Brain pericyte (primary cell): ENCODE data around the gene KLK8.
"Not testable (repeated sequence)": the region's sequence is repeated elsewhere in the genome, so short reads cannot be mapped to it uniquely, and the experiment has no call there.

Source experiments
- DNase-seq: peaks from one replicate; pipeline ENCODE4 v3.0.0-alpha.2; 2012; ENCODE audit warnings: low read depth, low spot score

Gene KLK8

DNA sequence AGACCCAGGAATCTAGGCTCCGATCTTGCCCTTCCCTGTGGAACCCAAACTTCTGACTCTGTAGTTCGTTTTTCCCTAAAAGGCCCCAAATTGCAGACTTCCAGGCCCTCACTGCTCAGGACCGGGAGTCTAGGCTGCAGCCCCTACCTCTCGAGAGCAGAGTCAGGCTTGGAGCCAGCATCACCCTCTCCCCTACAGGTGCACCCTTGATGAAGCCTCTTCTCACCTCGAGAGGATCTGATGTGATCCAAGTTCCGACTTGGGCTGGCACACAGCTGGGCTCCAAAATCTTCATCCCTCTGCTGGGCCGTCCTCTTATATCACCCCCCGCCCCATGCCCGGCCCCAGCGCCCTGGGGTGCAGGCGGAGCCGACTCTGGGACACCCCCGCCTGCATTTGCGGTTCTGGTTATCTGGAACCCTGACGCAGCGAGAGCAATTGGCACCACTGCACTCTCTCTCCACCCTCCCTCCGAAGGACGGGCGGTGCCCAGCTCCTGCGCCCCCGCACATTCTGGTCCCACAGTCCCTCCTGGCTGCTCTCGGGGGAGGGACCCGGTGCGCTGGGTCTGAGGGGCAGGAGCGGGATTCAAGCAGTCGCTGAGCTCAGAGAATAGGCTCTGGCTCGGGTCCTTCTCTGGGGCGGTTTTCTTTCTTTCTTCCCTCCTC lies 17.6 kb downstream of the KLK8 start, which contains the start of gene KLK7:
TSS of gene KLK7 (minus strand) at position 293 of the 668 bp plus-strand sequence. CDS start 1,518 bp downstream, outside the sequence.
- no peak for DNase-seq

DNA sequence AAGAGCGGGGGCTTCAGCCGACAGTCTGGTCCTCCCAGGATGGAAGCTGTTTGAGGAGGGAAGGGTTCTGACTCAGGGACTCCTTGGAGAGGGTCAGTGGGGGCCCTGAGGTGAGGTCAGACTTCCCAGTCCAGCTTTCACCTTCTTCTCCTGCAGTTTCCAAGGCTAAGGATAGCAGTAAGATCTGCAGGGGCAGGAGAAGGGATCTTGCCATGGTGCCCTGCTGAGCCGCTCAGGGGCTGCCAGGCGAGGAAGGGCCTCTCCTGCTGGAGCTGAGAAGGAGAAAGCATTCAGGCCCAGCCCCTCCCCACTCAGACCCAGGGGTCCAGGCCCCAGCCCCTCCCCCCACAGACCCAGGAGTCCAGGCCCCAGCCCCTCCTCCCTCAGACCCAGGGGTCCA lies 19.2 kb downstream of the KLK8 start:
- DNase-seq = no peak

DNA sequence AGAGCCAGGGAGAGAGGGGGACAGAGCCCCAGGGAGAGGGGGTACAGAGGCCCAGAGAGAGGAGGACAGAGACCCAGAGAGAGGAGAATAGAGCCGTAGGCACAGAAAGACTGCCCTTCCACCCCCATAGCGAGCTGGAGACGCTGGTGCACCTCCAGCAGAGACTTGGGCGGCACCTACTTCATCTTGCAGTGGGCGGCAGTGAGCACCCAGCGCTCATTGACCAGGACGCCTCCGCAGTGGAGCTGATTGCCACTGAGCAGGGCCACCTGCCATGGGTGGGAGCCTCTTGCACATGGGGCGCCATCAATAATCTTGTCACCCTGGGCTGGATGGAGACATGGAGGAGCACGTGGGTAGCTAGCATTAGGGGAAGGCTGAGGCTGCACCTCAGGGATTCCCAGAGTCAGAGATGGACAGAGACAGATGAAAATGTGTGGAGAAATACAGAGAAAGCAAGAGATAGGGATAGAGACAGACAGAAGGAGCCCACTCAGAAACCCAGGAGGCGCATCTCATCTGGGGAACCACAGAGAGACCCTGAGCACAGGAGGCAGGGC lies 19.7 kb downstream of the KLK8 start:
- no peak for DNase-seq

DNA sequence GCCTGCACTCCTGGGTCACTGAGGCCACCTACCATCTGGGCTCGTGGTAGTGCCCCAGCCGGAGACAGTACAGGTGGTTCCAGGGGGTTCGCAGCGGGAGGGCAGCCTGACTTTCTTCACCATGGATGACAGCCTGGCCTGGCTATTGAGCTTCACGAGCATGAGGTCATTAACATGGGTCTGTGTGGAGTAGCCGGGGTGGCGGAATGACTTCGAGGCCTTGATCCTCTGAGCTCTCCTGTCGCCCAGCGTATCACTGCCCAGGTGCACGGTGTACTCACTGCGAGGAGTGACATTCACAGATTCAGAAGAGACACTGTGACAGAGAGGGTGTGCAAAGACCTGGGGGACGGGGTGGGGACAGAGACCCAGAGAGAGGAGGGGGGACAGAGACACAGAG lies 21.2 kb downstream of the KLK8 start:
- DNase-seq = no peak

DNA sequence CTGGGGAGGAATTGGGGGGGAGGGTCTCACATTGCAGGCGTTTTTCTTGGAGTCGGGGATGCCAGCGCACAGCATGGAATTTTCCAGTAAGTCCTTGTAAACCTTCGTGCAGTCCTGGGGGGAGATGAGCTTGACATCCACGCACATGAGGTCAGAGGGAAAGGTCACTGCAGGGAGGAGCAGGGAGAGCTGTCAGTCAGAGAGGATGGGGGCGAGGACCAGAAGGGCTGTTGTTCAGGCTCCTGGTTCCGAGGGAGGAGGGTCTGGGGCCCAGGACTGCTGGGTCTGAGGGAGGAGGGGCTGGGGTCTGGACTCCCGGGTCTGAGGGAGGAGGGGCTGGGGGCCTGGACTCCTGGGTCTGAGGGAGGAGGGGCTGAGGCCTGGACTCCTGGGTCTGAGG lies 21.6 kb downstream of the KLK8 start:
- no peak for DNase-seq

DNA sequence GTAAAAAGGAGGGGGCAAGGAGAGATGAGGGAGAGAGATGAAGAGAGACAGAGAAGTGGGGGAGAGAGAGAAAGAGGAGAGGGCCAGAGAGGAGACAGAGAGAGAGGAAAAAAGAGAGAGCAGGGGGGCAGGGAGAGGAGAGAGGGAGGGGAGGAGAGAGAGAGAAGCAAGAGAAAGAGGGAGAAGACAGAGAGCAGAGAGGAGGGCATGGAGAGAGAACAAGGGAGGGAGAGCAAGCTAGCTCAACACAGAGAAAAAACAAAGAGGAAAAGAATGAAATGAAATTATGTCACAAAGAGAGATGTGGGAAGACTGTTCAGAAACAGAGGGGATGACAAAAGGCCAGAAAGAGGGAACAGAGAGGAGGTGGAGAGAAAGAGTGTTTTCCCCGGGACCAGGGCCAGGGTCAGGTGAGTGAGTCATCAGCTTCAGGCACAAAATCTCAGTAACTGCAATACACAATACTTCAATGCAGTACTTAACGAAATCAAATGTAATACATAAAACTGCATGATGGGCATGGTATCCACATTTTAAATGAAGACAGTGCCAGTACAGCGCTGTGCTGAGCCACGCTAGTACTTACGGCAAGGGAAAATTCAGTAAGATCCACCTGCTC lies 22.5 kb downstream of the KLK8 start:
- no peak for DNase-seq

DNA sequence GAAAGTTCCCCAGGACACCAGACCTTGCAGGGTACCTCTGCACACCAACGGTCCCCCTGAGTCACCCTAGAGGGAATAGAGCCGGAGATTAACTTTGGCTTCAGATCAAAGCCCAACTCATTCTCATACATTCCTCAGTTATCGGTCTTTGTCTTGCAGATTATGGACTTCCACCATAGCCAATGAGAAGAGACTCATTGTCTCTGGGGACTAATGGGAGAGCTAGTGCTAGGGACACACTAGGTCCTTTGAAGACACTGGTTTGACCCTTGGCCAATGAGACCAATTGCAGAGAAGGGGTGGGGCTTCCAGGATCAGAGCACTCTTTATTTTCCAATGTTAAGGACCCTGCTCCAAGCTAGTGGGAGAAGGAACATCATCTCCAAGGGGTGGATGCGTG lies 23.8 kb downstream of the KLK8 start:
- DNase-seq = no peak

DNA sequence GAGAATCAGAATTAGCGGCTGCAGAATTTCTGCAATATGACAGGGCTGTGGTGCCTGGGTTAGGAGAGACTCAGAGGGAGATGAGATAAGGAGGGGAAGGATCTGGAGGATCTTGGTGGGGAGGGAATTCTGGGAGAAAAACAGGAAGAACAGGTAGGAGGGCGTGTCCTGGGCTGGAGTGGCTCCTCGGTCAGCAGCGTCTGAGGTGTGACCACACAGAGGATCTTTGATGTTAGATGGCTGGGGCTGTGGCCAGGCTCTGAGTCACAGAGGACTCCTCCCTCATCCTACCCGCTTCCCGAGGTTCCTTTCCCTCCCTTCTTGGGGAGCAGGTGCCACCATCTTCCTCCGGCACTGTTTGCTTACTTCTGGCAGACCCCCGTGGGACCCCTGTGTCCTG lies 25.6 kb downstream of the KLK8 start:
- DNase-seq = no peak

DNA sequence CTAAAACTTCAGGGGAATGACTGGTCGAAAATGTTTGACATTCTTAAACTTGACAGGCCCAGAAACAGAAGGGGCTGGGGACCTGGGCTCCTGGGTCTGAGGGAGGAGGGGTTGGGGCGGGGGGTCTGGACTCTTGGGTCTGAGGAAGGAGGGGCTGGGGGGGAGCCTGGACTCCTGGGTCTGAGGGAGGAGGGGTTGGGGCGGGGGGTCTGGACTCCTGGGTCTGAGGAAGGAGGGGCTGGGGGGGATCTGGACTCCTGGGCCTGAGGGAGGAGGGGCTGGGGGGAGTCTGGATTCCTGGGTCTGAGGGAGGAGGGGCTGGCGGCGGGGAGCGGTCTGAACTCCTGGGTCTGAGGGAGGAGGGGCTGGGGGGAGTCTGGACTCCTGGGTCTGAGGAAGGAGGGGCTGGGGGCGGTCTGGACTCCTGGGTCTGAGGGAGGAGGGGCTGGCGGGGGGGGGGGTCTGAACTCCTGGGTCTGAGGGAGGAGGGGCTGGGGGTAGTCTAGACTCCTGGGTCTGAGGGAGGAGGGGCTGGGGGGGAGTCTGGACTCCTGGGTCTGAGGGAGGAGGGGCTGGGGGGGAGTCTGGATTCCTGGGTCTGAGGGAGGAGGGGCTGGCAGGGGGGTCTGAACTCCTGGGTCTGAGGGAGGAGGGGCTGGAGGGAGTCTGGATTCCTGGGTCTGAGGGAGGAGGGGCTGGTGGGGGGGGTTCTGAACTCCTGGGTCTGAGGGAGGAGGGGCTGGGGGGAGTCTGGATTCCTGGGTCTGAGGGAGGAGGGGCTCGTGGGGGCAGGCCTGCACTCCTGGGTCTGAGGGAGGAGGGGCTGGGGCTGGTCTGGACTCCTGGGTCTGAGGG lies 26.5 kb downstream of the KLK8 start:
- no peak for DNase-seq

DNA sequence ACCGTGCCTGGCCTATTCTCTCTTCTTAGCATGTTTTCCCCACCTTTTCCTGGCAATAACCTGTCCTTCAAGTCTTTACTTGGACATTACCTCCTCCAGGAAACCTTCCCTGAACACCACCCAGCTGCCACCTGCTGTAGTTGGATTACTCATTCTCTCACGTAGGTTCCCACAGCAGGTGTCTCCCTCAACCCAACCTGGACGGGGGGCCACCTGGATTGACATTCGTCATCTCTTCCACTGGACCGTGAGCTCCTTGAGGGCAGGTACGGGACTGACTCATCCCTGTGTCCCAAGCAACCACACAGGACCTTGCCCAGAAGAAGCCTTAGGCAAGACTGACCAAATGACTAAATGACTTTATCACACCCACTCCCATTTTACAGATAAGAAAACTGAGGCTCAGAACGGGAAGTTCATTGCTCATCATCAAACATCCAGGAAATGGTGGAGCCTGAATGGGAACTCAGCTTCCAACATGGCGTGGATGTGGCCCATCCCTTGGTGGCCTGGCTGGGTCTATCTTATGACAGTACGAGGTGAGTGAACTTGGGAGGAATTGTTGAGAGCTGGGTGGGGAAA lies 28.5 kb downstream of the KLK8 start:
- no peak for DNase-seq

DNA sequence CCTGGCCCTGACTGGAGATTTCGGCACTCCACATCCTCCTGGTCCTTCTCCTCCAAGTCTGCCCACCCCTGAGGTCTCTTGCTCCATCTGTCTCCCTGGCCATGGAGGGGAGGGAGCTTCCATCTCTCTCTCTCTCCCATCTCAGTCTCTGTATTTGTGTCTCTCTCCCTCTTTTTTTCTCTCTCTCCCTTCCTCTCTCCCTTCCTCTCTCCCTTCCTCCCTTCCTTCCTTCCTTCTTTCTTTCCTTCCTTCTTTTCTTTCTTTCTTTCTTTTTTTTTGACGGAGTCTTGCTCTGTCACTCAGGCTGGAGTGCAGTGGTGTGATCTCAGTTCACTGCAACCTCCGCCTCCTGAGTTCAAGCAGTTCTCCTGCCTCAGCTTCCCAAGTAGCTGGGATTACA lies 31.6 kb downstream of the KLK8 start:
- not testable (repeated sequence) for DNase-seq

DNA sequence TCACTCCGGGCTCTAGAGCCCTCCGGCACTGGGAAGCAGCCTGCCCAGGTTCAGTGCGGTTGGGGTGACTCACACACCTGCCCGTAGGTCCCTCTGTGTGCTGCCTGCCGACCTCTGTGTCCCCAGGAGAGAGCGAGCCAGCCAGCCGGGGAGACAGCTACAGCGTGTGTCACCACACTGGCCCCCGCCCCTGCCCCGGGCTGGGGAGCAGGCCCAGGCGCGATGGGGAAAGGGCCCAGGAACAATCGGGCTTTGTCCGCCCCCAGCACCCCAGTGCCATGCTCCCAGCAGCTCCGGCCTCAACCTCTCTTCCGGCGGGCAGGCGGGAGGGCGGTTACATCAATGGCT lies 32.0 kb downstream of the KLK8 start, which contains the start of gene KLK6:
TSS of gene KLK6 (minus strand) at position 179 of the 348 bp plus-strand sequence. CDS start 1,487 bp downstream, outside the sequence.
- no peak for DNase-seq

DNA sequence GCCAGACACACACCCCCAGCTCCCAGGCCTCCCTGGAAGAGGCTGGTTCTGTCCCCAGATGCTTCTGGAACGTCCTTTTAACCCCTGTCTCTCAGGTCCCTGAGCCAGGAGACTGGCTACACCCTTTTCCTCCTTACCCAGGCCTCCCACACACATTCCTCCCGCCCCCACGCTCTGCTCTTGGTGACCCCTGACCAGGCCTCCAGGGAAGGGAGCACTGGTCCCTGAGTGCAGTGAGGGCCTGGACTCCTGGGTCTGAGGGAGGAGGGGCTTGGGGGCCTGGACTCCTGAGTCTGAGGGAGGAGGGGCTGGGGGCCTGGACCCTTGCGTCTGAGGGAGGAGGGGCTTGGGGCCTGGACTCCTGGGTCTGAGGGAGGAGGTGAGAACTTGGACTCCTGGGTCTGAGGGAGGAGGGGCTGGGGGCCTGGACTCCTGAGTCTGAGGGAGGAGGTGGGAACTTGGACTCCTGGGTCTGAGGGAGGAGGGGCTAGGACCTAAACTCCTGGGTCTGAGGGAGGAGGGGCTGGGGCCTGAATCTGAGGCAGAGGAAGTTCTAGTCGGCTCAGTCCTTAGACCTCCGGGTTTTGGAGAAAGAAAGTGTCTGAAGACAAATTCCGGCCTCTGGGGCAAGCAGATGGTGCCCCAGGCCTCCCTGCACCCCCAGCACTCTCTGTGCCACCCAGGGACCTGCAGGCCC lies 32.5 kb downstream of the KLK8 start:
- DNase-seq = no peak

DNA sequence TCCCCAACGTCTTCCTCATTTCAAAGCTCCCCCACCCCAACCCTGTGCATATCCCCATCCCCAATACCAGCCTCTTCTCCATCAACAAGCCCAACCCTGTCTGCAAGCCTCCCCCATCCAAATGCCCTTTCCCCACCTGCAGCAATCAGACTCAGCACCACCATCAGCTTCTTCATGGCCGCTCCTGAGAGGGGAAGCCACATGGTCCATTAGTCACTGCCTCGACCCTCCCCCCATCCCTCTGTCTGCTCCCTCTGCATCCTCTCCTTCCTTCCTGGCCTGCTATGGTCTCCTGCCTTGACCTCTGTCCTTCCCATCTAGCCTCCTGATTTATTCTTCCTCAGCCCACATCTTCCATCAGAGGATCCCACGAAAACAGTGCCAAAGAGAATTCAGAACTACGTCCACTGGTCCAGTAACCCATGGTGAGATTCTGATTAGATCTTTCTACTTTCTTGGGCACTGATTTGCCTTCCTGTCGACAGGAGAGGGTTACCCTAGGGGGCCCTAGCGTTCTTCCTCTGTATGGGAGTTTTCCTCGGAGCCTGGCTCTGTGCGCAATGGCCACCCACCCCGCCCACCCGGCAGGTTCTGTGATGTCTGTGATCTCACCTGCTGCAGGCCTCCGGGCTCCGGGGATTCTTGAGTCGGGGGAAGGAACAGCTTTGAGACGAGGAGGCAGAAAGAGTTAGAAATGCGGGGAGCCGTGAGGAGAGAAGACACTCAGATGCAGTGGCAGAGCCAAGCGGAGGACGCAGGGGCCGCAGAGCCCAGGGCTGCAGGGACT lies 33.3 kb downstream of the KLK8 start:
- no peak for DNase-seq

DNA sequence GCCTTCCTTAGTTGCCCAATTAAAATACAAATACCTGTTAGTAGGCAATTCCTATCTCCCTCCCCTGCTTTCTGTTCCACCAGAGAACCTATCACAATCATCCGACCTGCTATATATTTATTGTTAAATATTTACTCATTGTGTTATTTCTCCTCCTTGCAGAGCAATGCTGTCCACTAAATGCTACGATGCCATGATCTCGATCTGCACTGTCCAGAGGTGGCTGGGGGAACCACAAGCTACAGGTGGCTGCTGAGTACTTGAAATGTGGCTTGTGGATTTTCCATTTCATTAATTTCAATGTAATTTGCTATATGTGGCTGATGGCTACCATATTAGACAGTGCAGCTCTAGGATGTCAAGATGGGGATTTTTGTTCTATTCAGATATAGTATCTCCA lies 37.1 kb downstream of the KLK8 start:
- no peak for DNase-seq

DNA sequence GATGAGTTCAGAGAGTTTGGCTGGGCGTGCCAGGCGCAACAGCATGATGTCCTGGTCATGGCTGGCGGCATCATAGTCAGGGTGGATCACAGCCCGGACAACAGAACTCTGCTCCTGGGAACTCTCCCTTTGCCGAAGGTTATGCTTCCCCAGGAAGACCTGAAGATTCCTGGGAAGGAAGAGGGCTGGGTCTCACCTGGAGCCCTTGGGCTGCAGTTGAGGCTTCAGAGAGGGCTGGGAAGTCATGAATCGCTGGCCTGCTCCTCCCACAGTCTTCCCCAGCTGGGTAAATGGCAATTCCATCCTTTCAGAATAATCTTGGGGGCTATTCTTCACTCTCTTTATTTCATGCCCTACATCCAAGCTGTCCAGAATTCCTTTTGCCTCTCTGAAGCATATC lies 38.0 kb downstream of the KLK8 start:
- DNase-seq = no peak

DNA sequence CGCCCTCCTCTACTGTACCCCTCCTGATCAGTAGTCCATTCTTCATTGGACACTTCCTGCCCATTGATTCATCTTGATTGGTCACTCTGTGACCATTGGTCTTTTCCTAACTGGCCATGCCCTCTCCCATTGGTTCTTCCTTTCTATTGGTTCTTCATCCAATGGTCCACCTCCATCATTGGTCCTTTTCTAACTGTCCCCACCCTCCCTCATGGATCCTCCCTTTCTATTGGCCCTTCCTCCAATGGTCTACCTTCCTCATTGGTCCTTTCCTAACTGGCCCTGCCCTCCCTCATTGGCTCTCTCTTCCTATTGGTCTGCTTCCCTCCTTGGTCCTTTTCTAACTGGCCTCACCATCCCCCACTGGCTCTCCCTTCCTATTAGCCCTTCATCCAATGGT lies 39.2 kb downstream of the KLK8 start:
- DNase-seq = no peak

DNA sequence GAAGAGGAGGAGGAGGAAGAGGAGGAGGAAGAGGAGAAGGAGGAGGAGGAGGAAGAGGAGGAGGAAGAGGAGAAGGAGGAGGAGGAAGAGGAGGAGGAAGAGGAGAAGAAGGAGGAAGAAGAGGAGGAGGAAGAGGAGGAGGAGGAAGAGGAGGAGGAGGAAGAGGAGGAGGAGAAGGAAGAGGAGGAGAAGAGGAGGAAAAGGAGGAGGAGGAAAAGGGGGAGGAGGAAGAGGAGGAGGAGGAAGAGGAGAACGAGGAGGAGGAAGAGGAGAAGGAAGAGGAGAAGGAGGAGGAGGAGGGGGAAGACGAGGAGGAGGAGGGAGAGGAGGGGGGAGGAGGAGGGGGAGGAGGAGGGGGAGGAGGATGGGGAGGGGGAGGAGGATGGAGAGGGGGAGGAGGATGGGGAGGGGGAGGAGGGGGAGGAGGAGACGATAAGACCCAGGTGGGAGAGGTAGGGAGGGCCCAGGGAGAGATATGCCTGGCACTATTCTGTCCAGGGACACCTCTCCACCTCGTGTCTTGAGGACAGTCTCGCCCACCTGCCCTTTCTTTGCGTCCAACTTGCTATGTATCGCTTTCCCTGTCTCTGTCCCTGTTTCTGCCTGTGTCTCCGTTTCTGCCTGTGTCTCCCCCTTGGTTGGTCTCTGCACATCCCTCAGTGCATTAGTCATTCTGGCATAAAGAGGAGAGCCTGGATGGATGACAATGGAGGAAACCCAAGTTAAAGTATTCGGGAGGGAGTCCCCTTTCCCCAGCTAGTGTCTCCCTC lies 41.5 kb downstream of the KLK8 start:
- no peak for DNase-seq

DNA sequence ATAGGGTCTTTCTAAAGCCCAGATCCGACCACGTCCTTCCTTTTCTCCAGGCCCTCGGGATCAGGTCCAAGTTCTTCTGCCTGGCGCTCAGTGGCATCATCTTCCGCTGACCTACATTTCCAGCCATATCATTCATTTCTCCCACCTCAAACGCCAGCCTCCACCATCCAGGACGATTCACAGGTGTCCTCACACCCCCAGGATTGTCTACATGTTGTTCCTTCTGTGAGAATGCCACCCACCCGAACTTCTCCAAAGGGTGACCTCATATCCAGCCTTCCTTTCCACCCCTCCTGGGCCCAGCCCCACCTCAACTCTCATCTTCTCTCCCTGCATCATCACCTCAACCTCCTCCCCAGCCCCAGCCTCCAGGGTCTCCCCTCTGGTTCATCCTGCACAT lies 43.8 kb downstream of the KLK8 start:
- no peak for DNase-seq

DNA sequence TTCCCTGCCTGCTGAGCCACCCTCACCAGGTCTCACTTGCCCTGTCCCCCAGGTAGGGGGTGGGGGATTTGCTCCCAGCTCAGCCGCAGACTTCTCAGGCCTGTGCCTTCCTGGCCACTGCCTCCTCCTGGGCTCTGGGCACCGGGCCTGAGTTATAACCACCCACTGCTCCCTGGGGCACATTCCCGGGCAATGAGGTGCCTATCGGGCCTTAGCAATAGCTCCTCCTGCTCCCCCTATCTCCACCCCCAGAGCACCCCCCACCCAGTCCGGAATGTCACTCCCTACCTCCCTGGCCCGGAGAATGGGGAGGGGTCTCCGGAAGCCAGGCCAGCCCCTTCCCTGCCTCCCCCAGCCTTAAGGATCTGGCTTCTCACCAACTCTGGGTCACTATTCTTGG lies 48.5 kb downstream of the KLK8 start, which contains the start of gene KLK5:
TSS of gene KLK5 (minus strand) at position 129 of the 400 bp plus-strand sequence. CDS start 381 bp downstream, outside the sequence.
- DNase-seq = no peak
